Dendritic cell treated with granulocyte-macrophage colony-stimulating factor and Interleukin-4, amounts not matched to agents 40 ng/mL and 50 ng/mL, for 4 days (primary cell): Measurements from ENCODE around the gene ALG9.
A peak's percentile ranks its signal among the peaks of the same experiment; 100 is the strongest.

Experiments
- H3K27ac Mint-ChIP-seq: one replicate; pipeline ENCODE4 v1.8.0; 2022; ENCODE audit warnings: mild to moderate bottlenecking, mixed read lengths
- H3K27me3 Mint-ChIP-seq: one replicate; pipeline ENCODE4 v1.8.0; 2022; ENCODE audit warnings: mild to moderate bottlenecking, mixed read lengths
- H3K36me3 Mint-ChIP-seq: one replicate; pipeline ENCODE4 v1.8.0; 2022; ENCODE audit warnings: low read depth, mixed read lengths
- H3K4me1 Mint-ChIP-seq: one replicate; pipeline ENCODE4 v1.8.0; 2022; ENCODE audit warnings: low read depth, mixed read lengths
- H3K4me3 Mint-ChIP-seq: one replicate; pipeline ENCODE4 v1.8.0; 2022; ENCODE audit warnings: mild to moderate bottlenecking, moderate library complexity, mixed read lengths
- H3K9me3 Mint-ChIP-seq: one replicate; pipeline ENCODE4 v1.8.0; 2022; ENCODE audit warnings: mixed read lengths
- intact Hi-C: fragments of 100-400 bp; cut with micrococcal nuclease; formaldehyde crosslinking; loops from one replicate; pipeline ENCODE4 v1.15.0; 2022

The ALG9 gene, protein sequence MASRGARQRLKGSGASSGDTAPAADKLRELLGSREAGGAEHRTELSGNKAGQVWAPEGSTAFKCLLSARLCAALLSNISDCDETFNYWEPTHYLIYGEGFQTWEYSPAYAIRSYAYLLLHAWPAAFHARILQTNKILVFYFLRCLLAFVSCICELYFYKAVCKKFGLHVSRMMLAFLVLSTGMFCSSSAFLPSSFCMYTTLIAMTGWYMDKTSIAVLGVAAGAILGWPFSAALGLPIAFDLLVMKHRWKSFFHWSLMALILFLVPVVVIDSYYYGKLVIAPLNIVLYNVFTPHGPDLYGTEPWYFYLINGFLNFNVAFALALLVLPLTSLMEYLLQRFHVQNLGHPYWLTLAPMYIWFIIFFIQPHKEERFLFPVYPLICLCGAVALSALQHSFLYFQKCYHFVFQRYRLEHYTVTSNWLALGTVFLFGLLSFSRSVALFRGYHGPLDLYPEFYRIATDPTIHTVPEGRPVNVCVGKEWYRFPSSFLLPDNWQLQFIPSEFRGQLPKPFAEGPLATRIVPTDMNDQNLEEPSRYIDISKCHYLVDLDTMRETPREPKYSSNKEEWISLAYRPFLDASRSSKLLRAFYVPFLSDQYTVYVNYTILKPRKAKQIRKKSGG

DNA sequence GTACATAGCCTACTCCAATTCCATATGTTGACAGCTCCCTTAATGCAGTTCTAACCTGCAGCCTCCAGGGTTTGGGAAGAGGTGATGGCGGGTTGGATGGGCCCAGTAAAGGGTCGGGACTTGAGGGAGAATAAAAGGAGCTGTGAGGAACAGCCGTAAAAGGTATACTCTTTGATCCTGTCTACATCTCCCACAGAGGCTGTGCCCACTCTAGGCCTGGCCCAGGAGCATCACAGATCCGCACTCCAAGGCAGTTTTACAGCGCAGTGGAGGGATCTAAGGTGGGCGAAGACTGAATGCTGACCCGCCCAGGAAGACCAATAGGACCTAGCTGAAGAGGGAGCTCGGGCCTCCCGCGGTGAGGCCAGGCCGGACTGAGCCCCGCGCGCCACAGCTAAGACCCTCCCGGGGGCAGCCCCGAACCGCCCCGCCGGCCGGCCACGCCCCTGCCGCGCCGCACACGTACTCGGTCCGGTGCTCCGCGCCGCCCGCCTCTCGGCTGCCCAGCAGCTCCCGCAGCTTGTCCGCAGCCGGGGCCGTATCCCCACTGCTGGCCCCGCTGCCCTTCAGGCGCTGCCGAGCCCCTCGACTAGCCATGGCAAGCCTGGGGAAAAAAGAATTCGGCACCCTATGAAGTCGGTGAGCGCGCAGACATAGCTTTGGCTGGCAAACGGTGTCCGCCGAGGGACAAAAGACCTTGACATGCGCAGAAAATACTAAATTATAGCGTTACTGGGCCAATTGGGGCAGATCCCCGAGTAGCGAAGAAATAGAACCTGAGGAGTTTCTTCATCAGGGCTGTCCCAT is at the start of gene ALG9:
TSS of gene ALG9 (minus strand) at position 696 of the 807 bp plus-strand sequence. CDS start at position 597, 99 bp downstream.
- peak within 1 kb of the TSS; percentile 88 for H3K27ac Mint-ChIP-seq
- intact Hi-C loops = loop anchor here (1.0 to 5.0 kb wide), 3 partner anchors 8 to 201 kb away; partner anchors contain the start of genes CFAP68, FDXACB1, NKAPD1 and PIH1D2
- H3K27me3 Mint-ChIP-seq = no peaks in the 10 kb centered on the region
- peaks cover 6% of the 10 kb centered on the region for H3K4me1 Mint-ChIP-seq
- peaks cover 44% of the 10 kb centered on the region for H3K36me3 Mint-ChIP-seq
- no peaks in the 10 kb centered on the region for H3K9me3 Mint-ChIP-seq
- peak within 1 kb of the TSS; percentile 84 for H3K4me3 Mint-ChIP-seq

- intact Hi-C loops = no loop called here
- H3K27ac Mint-ChIP-seq = no peak overlapping the region
Measured at GRCh38 chr11:111920908-111921307, 49.5 kb upstream of the ALG9 start.

GRCh38 chr11:111918390-111919256 is 47.2 kb upstream of the ALG9 start, which contains the start of gene C11orf52:
Gene C11orf52 (plus strand): TSS chr11:111918913. CDS start chr11:111918973, 60 bp downstream.
- Mint-ChIP-seq H3K4me1 (no peaks in the 10 kb centered on the region), H3K27me3 (peaks cover 27% of the 10 kb centered on the region), H3K4me3 (no peak within 1 kb of the TSS), H3K9me3 (no peaks in the 10 kb centered on the region), H3K27ac (no peak within 1 kb of the TSS), H3K36me3 (no peaks in the 10 kb centered on the region)
- intact Hi-C loops = no loop called here

More at GRCh38 chr11:111920908-111921307, 49.5 kb upstream of the ALG9 start:
- Mint-ChIP-seq H3K36me3 (no peaks in the 10 kb centered on the region), H3K27me3 (peaks cover 14% of the 10 kb centered on the region), H3K9me3 (no peaks in the 10 kb centered on the region), H3K4me1 (peaks cover 3% of the 10 kb centered on the region), H3K4me3 (no peak overlapping the region)

DNA sequence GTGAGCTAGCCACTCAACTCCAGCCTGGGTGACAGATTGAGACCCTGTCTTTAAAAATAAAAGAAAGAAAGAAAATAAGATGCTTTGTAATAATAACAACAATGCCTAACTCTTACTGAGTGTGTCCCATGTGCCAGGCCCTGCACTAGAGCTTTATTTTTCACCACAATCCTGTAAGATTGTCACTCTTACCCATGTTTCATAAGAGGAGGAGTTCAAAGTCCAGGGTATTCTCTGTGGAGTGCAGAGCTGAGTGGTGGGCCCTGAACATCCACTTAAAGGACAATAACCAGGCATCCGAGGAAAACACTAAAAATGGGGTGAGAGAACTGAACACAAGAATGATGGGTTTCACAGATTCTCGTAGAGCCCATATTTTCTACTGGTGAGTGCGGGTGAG is 46.4 kb upstream of the ALG9 start:
- Mint-ChIP-seq H3K27me3 (peaks cover 35% of the 10 kb centered on the region), H3K4me1 (no peaks in the 10 kb centered on the region), H3K4me3 (no peak overlapping the region), H3K36me3 (no peaks in the 10 kb centered on the region), H3K27ac (no peak overlapping the region), H3K9me3 (no peaks in the 10 kb centered on the region)
- intact Hi-C loops = no loop called here

DNA sequence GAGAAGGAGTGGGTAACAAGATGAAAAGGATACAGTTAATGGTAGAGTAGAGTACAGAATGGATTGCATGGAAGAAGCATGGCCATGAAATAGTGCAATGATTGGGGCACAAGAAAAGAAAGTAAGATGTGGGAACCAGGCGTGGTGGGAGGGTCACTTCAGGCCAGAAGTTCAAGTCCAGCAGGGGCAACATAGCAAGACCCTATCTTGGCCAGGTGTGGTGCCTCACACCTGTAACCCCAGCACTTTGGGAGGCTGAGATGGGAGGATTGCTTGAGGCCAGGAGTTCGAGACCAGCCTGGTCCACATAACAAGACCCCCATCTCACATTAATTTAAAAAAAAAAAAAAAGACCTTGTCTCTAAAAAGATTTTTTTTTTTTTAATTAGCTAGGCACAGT is 45.9 kb upstream of the ALG9 start:
- Mint-ChIP-seq H3K9me3 (no peaks in the 10 kb centered on the region), H3K4me1 (no peaks in the 10 kb centered on the region), H3K27ac (no peak overlapping the region), H3K27me3 (peaks cover 40% of the 10 kb centered on the region), H3K36me3 (no peaks in the 10 kb centered on the region), H3K4me3 (no peak overlapping the region)
- intact Hi-C loops = no loop called here

DNA sequence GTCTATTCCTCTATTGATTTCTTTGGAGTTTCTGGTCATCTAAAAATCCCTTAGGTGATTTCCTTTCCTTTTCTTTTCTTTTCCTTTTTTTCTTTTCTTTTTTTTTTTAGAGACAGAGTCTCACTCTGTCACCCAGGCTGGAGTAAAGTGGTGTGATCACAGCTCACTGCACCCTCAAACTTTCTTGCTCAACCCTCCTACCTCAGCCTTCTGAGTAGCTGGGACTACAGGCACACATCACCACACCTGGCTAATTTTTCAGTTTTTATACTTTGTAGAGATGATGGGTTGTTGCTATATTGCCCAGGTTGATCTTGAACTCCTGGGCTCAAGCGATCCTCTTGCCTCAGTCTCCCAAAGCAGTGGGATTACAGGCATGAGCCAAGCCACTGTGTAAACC is 45.4 kb upstream of the ALG9 start:
- Mint-ChIP-seq H3K36me3 (no peaks in the 10 kb centered on the region), H3K4me3 (no peak overlapping the region), H3K9me3 (no peaks in the 10 kb centered on the region), H3K27me3 (peaks cover 46% of the 10 kb centered on the region), H3K4me1 (no peaks in the 10 kb centered on the region), H3K27ac (no peak overlapping the region)
- intact Hi-C loops = no loop called here

DNA sequence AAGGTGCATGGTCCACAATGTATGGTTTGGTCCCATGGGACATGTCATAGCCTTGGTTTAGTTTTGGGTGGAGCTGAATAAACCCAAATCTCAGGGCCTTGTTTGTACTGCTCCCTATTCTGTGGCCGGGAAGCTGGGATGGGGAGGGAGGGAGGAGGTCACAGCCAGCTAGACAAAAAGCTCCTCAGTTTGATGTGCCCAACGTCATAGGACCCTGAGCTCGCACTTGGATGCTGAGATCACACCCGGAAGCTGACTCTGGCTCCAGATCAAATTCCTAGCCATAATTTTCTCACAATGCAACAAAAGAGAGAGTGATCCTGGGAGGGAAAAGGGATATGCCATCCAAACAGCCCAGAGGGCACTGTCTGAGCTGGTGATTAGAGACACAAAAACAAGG is 42.6 kb upstream of the ALG9 start:
- intact Hi-C loops = no loop called here
- H3K36me3 Mint-ChIP-seq = no peaks in the 10 kb centered on the region
- H3K27ac Mint-ChIP-seq = no peak overlapping the region
- no peak overlapping the region for H3K4me3 Mint-ChIP-seq
- no peaks in the 10 kb centered on the region for H3K4me1 Mint-ChIP-seq
- no peaks in the 10 kb centered on the region for H3K9me3 Mint-ChIP-seq
- peaks cover 65% of the 10 kb centered on the region for H3K27me3 Mint-ChIP-seq

- Mint-ChIP-seq H3K27me3 (peaks cover 65% of the 10 kb centered on the region), H3K9me3 (no peaks in the 10 kb centered on the region), H3K36me3 (no peaks in the 10 kb centered on the region), H3K4me3 (no peak overlapping the region), H3K27ac (no peak overlapping the region), H3K4me1 (no peaks in the 10 kb centered on the region)
- intact Hi-C loops = no loop called here
Measured at GRCh38 chr11:111913031-111913861, 41.9 kb upstream of the ALG9 start.

- intact Hi-C loops = no loop called here
- Mint-ChIP-seq H3K27me3 (peaks cover 65% of the 10 kb centered on the region), H3K27ac (no peak within 1 kb of the TSS), H3K36me3 (no peaks in the 10 kb centered on the region), H3K4me3 (no peak within 1 kb of the TSS), H3K4me1 (no peaks in the 10 kb centered on the region), H3K9me3 (no peaks in the 10 kb centered on the region)
Measured at GRCh38 chr11:111912535-111912934, 41.2 kb upstream of the ALG9 start, which contains the start of gene HSPB2. Gene HSPB2 (plus strand): TSS chr11:111912734. CDS start chr11:111912830, 96 bp downstream.

DNA sequence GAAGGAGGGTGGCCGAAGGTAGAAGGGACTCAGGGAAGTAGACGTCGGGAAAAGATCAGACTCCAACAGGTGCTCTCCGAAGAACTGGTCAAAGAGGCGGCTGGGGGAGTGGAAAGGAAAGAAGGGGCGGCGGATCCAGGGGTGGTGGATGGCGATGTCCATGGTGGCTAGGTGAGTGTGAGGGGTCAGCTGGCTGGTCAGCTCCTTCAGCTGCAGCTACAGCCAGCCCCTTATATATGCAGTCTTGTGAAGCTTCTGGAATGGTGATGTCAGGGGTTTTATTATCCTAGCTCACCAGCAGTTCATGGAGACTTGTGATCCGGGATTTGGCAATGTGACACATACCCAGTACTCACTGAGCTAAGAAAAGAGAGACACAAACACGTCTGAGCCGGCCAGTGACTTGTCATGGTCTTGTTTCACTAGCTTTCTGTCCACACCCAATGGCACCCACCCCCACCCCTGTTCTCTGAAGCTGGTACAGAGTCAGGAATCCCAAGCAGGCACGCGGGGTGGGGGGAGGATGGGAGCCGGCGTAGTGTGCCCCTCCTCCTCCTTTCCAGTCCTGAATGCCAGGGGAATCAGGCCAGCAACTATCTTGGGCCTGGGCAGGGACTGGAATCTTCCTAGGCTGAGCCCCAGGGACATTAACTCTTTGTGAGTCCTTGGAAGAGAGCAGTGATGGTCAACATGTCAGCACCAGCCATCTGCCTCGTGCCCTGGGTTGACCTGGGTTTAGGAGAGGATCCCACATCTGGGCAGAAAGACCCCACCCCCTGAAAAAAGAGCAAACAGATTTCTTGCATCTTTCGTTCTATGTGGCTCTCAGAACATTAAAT is 40.4 kb upstream of the ALG9 start, which contains the start of gene CRYAB:
TSS of gene CRYAB (minus strand) at position 208 of the 839 bp plus-strand sequence. CDS start at position 162, 46 bp downstream.
- Mint-ChIP-seq H3K27ac (no peak within 1 kb of the TSS), H3K4me1 (no peaks in the 10 kb centered on the region), H3K36me3 (no peaks in the 10 kb centered on the region), H3K9me3 (no peaks in the 10 kb centered on the region), H3K27me3 (peaks cover 59% of the 10 kb centered on the region), H3K4me3 (no peak within 1 kb of the TSS)
- intact Hi-C loops = no loop called here

DNA sequence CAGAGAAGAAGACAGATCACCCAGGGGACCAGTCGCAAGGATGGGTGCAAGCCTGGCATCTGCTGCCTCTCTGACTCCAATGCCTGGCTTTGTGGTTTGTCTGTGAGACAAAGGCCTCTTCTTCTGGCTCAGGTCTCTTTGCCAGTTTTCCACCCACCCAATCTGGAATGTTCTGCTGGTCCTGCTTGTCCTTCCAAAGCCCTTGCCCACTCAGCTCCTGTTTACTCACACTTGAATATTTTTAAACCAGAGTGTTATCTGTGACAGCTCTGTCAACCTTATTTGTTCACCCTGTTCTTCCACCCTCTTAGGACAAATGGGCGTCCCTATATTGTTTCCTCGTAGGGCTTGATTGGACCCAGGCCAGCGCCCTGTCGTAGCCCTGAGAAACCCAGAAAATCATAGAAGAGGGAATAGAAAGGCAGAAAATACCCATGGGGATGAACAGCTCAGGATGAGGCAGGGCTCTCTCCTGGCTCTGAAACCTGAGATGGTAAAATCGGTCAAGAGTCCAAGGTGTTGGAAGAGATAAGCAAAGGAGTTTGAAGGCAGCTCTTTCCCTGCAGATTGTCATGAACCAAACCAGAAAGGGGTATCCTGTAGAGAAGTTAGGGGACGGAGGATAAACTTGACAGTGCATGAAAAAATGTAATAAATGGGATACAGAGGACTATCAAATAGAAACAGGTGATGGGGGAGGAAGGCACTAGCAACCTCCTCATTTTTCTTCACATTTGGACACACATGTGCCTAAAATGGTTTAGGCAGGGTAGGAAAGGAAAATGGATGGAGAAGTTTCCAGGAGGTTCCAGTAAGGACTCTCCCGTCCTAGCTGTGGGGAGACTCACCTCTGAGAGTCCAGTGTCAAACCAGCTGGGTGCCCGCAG is 39.5 kb upstream of the ALG9 start:
- Mint-ChIP-seq H3K36me3 (no peaks in the 10 kb centered on the region), H3K9me3 (no peaks in the 10 kb centered on the region), H3K27me3 (peaks cover 51% of the 10 kb centered on the region), H3K4me3 (no peak overlapping the region), H3K4me1 (no peaks in the 10 kb centered on the region), H3K27ac (no peak overlapping the region)
- intact Hi-C loops = no loop called here
